ENCODE results near the gene ITSN1.

The ITSN1 gene

DNA sequence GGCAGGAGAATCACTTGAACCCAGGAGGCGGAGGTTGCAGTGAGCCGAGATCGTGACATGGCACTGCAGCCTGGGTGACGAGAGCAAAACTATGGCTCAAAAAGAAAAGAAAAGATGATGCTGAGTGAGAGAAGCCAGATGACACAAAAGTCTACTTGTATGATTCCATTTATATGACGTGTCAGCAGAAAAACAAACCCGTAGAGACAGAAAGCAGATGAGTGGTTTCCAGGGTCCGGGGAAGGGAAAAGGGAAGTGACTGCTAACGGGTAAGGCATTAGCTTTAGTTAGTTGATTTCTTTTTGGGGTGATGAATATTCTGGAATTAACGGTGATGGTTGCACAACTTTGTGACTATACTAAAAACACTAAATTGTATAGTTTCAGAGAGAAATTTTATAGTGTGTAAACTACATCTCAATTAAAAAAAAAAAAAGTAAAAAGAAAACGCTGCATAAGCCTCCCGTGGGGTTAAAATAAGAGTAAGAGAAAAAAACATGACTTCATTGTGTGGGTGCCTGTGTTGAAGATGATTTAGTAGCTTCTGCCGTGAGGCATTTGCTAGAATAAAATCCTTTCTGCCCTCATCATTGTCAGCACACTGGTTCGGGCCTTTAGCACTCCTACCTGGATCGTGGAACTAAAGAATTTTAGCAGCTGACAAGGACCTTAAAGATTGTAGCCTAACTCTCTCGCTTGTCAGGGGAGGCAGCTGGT is 298.0 kb downstream of the ITSN1 start:
- no peak for DNase-seq

DNA sequence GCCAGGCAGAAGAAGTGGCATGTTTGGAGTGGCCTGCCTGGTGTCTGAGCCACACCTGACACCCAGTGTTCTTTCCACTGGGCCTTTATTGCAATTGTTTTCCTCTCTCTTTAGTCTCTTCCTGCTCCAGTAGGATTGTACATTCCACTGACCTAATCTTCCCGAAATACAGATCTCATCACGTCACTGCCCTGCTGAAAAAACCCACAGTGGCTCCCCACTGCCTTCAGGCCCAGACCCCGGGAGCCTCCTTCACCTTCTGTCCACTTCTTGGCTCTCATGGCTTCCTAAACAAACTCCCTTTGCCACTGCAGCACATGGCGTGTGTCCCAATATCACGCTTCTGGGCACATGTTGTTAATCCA is 298.6 kb downstream of the ITSN1 start:
- DNase-seq = no peak

DNA sequence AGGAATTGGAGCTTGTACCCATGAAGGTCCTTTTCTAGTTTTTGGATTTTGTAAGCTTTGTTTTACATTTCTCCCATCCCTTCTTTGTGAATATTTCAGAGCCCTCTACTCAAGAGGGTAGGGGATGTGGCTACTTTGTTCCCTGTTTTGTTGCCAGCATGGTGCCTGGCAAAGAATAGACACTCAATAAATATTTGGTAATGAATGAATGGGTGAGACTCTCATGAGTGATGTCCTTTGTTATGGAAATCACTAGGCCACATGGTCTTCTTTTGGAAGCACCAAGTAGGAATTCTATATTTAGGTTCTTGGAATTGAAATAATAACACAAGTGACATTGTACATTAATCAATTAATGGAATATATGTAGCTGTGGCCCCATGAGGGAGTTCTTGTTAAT is 300.1 kb downstream of the ITSN1 start:
- no peak for DNase-seq

DNA sequence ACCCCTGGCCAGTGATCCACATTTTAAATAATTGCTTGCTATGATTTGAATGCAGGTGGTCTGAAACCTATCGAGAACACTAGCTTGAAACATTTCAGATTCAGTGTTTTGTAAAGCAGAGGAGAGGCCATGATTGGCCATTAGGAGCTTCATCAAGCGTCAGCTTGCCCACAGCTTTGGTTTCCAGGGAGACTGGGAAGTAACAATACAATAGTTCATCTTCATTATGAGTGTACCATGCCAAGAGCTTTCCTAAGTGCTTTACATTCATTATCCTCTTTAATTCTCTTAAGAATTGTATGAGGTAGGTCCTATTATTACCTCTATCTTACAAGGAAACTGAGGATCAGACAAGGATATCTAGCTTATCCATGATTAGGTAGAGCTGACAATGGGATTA is 301.0 kb downstream of the ITSN1 start:
- no peak for DNase-seq

DNA sequence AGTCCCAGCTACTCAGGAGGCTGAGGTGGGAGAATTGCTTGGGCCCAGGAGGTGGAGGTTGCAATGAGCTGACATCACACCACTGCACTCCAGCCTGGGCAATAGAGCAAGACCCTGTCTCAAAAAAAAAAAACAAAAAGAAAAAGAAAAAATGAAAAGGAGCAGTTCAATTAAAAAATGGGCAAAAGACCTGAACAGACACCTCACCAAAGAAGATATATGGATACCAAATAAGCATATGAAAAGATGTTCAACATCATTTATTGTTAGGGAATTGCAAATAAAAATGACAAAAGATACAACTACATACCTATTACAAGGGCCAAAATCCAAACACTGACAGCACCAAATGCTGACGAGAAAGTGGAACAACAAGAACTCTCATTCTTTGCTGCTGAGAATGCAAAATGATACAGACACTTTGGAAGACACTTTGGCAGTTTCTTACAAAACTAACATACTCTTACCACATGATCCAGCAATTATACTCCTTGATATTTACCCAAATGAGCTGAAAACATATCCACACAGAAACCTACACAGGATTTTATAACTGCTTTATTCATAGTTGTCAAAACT is 302.0 kb downstream of the ITSN1 start:
- no peak for DNase-seq

DNA sequence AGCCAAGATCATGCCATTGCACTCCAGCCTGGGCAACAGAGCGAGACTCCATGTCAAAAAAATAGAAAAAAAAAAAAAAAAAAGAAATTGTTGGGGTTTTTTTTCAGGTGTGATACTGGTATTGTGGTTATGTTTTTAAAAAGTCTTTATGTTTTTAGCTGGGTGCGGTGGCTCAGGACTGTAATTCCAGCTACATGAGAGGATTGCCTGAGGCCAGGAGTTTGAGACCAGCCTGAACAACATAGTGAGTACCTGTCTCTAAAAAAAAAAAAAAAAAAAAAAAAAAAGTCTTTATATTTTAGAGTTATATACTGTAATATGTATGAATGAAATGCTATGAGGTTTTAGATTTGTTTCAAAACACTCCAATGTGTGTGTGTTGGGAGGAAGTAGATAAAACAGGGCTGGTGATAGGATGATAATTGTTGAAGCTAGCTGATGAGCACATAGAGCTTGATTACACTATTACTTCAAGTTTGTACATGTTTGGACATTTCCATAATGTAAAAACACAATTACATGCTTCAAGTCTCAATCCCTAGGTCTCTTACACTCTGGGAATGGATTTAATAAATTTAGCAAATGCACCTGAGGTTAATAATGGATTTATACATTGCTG is 303.5 kb downstream of the ITSN1 start:
- no peak for DNase-seq

DNA sequence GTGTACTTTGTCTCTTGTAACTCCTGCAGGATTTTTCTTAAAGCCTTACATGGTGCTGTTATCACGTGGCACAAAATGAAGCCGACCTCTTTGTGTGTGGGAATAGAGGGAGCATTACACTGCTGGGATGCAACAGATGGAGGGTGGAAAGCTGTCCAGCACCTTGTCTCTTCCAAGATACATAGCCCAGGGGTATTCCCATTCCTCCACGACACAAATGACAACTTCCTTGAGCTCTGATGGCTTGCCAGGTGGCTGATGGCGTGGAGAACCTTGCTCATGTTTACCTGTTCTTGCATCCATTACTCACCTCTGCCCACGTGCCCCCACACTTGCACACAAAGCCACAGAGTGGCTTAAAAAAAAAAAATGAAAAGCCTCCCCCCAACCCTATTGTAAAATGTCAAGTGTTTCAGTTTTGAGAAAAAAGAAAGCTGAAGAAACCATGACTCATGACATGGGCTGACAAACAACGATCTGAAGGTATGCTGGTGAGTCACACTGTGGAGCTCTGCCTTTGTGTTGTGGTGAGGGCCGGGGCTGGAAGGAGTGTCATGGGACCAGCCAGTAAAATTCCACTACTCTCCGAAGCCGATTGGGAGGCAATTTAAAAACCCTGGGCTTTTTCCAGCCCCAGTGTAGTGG is 305.3 kb downstream of the ITSN1 start:
- peak; percentile 97 for DNase-seq

DNA sequence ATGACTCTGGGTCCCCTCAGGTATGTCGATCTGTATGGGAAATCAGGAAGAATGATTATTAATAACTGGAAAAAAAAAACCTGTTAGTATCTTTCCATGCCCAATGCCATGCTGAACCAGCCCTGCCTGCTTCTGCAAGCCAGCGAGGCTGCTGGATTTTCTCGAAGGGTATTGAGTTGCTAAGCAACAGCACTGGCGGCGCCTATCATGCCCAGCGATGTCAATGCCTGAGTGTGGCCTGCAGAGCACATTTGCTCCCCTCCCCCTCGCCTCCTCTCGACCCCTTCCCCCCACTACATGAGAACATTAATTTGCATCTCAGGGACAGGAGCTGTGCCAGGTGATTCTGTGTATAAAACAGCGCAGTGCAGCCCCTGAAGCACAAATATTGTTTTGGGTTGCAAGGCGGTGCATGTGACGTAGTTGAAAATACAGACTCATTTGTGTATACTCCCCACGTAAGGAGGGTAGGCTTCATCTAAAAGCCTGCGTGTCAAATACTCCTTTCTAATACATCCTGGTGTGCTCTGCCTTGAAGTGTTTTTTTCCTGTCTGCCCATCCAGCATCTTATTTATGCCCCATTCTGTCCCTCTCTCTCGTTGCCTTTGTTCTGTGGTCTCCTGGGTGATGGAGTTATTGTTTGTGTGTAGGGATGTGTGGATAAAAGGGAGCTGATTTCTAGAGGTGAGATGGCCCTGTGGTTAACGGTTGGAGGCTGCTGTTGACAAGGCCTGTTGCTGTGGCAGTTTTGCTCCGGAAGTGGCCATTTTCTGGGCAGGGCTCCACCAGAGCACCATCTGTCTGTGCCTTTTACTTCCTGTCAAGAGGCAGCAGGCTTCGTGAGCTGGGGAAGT is 306.0 kb downstream of the ITSN1 start:
- peak; percentile 94 for DNase-seq

DNA sequence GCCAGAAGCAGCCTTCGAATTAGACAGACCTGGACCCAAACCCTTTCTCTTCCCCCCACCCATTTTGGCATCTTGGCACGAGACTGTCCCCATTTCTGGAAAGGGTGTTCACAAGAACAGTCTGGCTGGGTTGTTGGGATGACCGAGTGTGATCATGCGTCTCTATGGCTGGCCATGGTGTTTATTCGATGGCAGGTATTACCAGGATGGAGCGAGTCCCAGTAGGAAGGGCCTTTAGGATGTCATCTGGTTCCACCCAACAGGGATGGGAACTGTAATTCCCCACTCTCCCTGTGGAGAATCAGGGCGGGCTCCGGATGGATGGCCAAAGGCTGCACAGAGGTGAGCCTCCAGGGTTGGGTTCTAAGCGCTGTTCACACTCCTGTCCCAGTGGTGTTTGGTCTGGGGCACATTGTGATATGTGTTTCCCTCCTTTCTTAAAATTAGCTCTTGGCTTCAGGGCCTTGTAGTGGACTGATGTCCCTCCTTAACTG is 306.7 kb downstream of the ITSN1 start:
- no peak for DNase-seq

Measured in islet precursor cell (in vitro differentiated cells).